Left ventricle myocardium inferior (tissue), 1 donor: ENCODE measurements around the gene IL6R. TPM values are rescaled to one million over a fixed set of nuclear protein-coding genes. Genes with fewer than 3 reads are reported as not detected.

ENCODE experiments used
- DNase-seq: peaks from one replicate; pipeline ENCODE4 v3.0.0-alpha.2; 2020
- H3K27ac ChIP-seq: fragments of 200-600 bp; replicated peaks from 2 replicates; pipeline ENCODE4 v1.8.0; 2021
- H3K27me3 ChIP-seq: fragments of 200-600 bp; 2 replicates; pipeline ENCODE4 v1.8.0; 2021; ENCODE audit warnings: low read depth
- H3K36me3 ChIP-seq: fragments of 200-600 bp; 2 replicates; pipeline ENCODE4 v1.8.0; 2021
- H3K4me1 ChIP-seq: fragments of 200-600 bp; 2 replicates; pipeline ENCODE4 v1.8.0; 2021
- H3K4me3 ChIP-seq: fragments of 200-600 bp; 2 replicates; pipeline ENCODE4 v1.8.0; 2021; ENCODE audit warnings: mild to moderate bottlenecking, moderate library complexity
- H3K9me3 ChIP-seq: fragments of 200-600 bp; replicated peaks from 2 replicates; pipeline ENCODE4 v1.8.0; 2021
- intact Hi-C: fragments of 100-400 bp; cut with micrococcal nuclease; formaldehyde crosslinking; loops from one replicate; pipeline ENCODE4 v1.11.0; 2022
- total RNA-seq: library from RNA; stranded (reverse); fragmentation: NEBNext Ultra II Directional; extraction: Animal tissue kit (Norgen Biotek cat#: 25700); gene quantifications from one replicate; pipeline ENCODE4 v1.2.1, GENCODE V29; 2021
- TF ChIP-seq, protein P1 (sequence below): fragments of 200-600 bp; IDR thresholded peaks from 2 replicates; pipeline ENCODE4 v1.8.0; 2021; ENCODE audit warnings: antibody characterized with exemption, mild to moderate bottlenecking, borderline replicate concordance
- donor health status: DM: no; HTN: yes; CAD: no; lungs with severe emphysema.

Gene IL6R
- total RNA-seq, 1 donor from 2014 or later = 10.5 TPM

DNA sequence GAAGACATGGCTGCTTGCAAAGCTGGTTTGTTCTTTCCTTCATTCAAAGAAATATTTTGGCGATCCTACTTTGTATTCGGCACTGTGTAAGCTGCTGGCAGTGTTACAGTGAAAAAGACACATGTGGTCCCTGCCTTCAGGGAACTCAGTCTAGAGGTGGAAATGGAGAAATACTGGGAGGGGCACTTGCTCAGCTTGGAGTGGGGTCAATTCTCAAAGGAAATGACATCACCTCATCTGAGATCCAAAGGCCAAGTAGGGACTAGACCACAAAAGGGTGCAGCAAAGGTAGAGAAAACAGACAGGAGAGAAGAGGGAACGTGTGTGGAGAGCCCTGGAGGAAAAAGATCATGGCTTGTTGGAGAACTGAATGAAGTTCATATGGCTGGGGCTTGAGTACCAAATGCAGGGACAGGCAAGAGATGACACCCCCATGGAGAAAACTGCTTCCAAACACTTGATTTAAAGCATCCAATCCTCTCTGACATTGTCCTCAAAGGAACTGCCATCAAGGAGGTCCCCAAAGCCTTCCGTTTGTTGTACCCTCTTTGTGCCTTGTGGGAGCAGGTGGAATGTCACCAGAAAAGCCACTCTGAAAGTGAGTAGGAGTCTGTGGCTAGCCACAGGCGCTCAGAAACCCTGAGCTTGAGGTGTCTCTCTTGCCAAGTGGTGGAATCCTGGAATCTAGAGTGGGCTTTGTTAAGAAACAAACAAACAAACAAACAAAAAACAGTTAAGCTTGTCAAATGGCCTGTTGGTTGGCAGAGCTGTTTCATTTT, 48.6 kb downstream of the IL6R start:
- Histone ChIP-seq H3K4me1 (peaks cover 15% of the 10 kb centered on the region), H3K27me3 (no peaks in the 10 kb centered on the region), H3K9me3 (no peaks in the 10 kb centered on the region), H3K27ac (peak overlapping the region; percentile 36), H3K4me3 (no peak overlapping the region), H3K36me3 (peaks cover 51% of the 10 kb centered on the region)
- intact Hi-C loops = no loop called here
- no peak for DNase-seq
- TF ChIP-seq, protein P1, sequence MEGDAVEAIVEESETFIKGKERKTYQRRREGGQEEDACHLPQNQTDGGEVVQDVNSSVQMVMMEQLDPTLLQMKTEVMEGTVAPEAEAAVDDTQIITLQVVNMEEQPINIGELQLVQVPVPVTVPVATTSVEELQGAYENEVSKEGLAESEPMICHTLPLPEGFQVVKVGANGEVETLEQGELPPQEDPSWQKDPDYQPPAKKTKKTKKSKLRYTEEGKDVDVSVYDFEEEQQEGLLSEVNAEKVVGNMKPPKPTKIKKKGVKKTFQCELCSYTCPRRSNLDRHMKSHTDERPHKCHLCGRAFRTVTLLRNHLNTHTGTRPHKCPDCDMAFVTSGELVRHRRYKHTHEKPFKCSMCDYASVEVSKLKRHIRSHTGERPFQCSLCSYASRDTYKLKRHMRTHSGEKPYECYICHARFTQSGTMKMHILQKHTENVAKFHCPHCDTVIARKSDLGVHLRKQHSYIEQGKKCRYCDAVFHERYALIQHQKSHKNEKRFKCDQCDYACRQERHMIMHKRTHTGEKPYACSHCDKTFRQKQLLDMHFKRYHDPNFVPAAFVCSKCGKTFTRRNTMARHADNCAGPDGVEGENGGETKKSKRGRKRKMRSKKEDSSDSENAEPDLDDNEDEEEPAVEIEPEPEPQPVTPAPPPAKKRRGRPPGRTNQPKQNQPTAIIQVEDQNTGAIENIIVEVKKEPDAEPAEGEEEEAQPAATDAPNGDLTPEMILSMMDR = no peak

DNA sequence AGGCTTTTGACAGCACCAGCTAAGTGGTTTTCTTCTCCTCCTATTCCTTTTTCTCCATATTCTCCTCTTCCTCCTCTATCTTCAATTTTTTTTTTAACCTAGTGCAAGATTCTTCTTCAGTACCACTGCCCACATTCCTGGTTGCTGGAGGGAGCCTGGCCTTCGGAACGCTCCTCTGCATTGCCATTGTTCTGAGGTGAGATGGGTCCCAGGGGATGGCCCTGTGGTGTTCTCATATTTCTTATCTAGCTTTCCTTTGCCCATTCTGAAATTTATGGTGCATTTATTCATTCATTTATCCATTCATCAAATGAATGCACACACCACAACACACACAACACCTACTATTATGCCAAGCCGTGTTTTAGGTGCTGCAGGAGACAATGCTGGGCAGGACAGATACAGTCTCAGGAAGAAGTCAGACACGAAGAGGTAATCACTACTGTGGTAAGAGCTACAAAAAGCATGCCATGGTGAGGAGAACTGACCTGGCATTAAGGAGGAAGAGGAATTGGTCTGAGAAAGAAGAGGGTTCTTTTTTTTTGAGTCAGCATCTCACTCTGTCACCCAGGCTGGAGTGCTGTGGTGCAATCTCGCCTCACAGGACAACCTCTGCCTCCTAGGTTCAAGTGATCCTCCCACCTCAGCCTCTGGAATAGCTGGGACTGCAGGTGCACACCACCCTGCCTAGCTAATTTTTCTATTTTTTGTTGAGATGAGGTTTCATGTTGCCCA, 49.4 kb downstream of the IL6R start:
- DNase-seq = no peak
- H3K4me3 ChIP-seq = no peak overlapping the region
- H3K9me3 ChIP-seq = no peaks in the 10 kb centered on the region
- intact Hi-C loops = no loop called here
- no peak overlapping the region for H3K27ac ChIP-seq
- peaks cover 49% of the 10 kb centered on the region for H3K36me3 ChIP-seq
- peaks cover 15% of the 10 kb centered on the region for H3K4me1 ChIP-seq
- no peaks in the 10 kb centered on the region for H3K27me3 ChIP-seq
- TF ChIP-seq, protein P1 = no peak

DNA sequence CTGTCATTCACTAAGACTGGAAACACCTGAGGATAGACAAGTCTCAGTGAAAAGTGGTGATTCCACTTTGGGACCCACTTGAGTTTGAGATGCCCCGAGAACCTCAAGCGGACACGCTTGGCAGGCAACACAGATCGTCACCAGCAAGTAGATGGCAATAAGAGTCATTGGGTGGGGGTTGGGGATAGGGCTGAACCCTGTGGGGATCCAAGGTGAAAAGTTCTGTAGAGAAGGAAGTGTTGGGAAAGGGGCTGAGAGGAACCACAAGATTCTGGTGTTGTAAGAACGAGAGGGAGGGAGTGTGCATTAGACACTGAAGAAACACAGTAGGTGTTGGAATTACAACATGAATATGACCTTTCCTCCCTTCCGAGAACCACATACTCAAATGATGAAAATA, 51.5 kb downstream of the IL6R start:
- Histone ChIP-seq H3K36me3 (peaks cover 48% of the 10 kb centered on the region), H3K4me3 (no peak overlapping the region), H3K27me3 (no peaks in the 10 kb centered on the region), H3K27ac (no peak overlapping the region), H3K9me3 (no peaks in the 10 kb centered on the region), H3K4me1 (peaks cover 15% of the 10 kb centered on the region)
- TF ChIP-seq, protein P1 = no peak
- DNase-seq = no peak
- intact Hi-C loops = no loop called here

DNA sequence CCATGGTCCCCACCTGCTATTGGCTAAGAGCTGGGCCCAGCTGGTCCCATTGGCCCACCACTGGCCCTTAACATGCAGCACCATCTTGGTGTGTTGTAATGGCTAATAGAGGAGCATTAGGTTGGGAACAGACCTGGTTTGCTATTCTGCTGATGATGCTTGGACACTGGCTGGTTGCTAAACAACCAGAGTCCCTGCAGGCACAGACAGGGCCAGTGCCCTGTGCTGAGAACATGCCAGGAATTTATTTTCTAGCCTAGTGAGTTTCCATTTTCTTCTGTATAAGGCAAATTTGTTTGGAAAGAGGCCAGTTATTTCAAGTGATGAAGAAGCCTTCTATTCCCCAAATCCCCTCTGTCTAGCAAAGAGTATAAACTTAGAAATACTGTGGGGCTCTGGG, 53.9 kb downstream of the IL6R start:
- intact Hi-C loops = no loop called here
- no peak overlapping the region for H3K4me3 ChIP-seq
- H3K36me3 ChIP-seq = peaks cover 34% of the 10 kb centered on the region
- peaks cover 10% of the 10 kb centered on the region for H3K4me1 ChIP-seq
- H3K9me3 ChIP-seq = no peaks in the 10 kb centered on the region
- H3K27ac ChIP-seq = no peak overlapping the region
- H3K27me3 ChIP-seq = no peaks in the 10 kb centered on the region
- TF ChIP-seq, protein P1 = no peak
- DNase-seq = no peak

DNA sequence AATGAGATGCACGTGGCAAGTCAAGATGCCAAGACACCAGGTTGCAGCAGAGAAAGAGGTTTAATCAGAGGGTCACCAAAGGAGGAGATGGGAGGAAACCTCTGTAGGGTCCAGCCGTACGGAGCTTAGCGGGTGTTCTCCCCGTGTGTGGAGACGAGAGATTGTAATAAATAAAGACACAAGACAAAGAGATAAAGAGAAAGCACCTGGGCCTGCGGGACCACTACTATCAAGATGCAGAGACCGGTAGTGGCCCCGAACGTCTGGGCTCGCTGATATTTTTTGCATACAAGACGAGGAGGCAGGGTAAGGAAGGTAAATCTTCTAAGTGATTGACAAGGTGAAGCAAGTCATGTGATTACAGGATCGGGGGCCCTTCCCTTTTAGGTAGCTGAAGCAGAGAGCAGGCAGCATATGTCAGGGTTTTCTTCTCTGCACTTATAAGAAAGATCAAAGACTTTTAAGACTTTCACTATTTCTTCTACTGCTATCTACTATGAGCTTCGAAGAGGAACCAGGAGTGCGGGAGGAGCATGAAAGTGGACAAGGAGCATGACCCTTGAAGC, 55.6 kb downstream of the IL6R start:
- intact Hi-C loops = loop anchor here (10.0 kb wide), 1 partner anchor 56 kb away; the partner anchor contains the start of gene IL6R
- no peaks in the 10 kb centered on the region for H3K9me3 ChIP-seq
- H3K4me3 ChIP-seq = no peak overlapping the region
- DNase-seq = no peak
- H3K36me3 ChIP-seq = peaks cover 36% of the 10 kb centered on the region
- H3K27ac ChIP-seq = no peak overlapping the region
- H3K27me3 ChIP-seq = no peaks in the 10 kb centered on the region
- TF ChIP-seq, protein P1 = no peak
- peaks cover 10% of the 10 kb centered on the region for H3K4me1 ChIP-seq
